Skeletal muscle cell (primary cell): ENCODE results near the gene NCAPD3.
"Not testable (repeated sequence)": the region's sequence is repeated elsewhere in the genome, so short reads cannot be mapped to it uniquely, and the experiment has no call there.

Experiments used
- DNase-seq: peaks from one replicate; pipeline ENCODE4 v3.0.0-alpha.2; 2010; ENCODE audit warnings: low read depth
- H3K4me3 ChIP-seq: 2 replicates; pipeline ENCODE4 v1.5.1; 2011; ENCODE audit warnings: low read depth, mild to moderate bottlenecking, control low read depth, low read length, moderate library complexity

Gene NCAPD3

GRCh38 chr11:134113787-134114186 lies 110.0 kb downstream of the NCAPD3 start:
- not testable (repeated sequence) for DNase-seq, H3K4me3 ChIP-seq

GRCh38 chr11:134110252-134110815 lies 113.4 kb downstream of the NCAPD3 start:
- no peak overlapping the region for H3K4me3 ChIP-seq
- no peak for DNase-seq
